ENCODE data around the gene ZNF524.
A peak's percentile ranks its signal among the peaks of the same experiment; 100 is the strongest.

Gene ZNF524

DNA sequence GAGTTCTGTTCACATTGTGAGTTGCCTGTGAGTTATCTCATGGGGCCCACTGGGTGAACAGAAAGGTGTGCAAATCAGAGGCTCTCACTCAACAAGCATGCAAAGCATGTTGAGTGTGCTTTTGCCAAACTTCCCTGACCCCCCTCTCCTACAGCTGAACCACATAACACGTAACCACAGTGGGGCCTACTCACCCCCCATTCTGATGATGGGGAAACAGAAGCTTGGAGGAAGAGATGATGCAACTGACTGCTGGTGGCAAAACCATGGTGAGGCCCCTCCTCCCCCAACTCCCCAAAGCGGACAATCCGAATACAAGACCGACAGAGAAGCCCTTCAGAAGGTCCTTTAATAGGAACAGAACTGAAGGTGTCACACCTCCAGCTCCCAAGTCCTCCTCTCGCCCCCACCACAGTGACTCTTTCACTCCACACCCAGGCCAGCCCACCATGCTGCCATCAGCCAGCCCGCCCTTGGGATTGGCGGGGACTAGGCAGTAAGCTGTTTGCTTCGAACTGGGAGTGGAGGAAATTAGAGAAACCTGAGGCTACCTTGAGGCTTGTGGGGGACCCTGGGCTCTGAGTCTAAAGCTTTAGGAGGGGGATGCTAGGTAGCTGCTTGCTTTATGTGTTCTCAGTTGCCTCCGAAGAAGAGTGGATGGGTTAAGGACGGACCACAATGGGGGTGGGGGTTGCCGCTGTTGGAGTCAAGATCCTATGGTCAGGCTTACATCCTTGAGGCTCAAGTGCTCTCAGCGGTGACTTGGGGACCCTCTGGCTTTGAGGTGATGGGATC, 20.5 kb downstream of the ZNF524 start:
- no peak for DNase-seq (ENCODE audit: low read depth, low spot score)

DNA sequence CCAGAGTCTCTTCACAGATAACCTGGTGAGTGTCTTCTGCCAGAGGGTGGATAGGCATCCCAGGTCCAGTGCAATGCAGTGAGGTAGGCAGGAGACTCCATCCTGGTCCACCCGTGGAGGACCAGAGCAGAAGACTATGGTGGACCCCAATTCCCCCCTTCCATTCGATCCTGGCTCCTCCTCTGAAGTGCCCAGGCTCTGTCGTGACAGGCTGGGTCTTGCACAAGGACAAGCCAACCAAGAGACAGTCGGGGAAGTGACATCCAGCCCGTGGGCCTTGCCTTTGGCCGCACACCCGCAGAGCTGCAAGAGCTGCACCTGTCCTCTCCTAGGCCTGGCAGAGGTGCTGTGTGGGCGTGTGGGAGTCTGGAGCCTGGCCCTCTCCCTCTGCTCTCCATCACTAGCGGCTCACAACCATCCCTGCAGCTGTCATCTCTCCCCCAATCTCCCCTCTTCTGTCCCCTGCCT, 21.2 kb downstream of the ZNF524 start:
- DNase-seq (ENCODE audit: low read depth, low spot score): no peak

DNA sequence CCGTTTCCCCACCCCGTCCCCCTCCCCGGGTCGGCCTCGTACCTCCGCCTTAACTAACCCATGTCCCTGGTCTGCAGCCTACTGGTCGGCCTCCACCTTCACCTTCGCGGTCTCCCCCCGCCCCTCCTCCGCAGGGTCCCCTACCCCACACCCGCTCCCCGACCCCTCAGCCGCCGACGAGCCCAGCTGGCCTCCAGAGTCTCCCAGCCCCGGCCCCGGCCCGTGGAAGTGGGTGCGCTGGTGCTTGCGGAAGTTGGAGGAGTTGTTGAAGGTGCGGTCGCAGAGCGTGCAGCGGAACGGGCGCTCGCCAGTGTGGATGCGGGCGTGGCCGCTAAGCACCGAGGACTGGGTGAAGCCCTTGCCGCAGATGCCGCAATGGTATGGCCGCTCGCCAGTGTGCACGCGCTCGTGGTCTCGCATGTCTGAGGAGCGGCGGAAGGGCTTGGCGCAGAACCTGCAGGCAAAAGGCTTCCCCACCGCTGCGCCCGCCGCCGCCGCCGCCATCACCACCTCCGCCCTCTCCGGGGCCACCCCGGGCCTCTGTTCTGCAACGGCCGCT, 21.7 kb downstream of the ZNF524 start:
- DNase-seq (ENCODE audit: low read depth, low spot score): no peak

DNA sequence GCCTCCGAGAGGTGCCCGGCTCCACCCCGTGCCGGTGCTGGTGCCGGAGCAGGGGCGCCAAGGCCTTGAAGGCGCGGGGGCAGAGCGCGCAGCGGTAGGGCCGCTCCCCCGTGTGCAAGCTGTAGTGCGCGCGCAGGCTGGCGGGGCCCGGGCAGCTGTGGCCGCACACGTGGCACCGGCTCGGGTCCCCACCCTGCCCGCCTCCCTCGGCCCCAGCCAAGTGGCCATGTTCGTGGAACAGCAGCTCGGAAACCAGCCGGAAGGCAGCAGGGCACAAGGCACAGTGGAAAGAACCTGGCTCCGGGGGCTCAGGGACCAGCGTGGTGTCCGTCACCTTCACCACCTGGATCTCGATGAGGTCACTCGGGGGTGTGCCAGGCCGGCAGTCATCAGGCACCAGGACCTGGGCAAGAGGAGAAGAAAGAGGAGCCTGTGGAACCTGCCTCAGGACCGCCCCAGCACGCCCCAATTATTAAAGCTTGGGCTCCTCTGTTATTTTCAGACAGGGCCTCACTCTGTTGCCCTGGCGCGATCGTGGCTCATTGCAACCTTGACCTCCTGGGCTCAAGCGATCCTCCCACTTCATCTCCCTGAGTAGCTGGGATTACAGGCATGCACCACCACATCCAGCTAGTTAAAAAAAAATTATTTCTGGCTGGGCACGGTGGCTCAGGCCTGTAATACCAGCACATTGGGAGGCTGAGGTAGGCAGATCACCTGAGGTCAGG, 22.3 kb downstream of the ZNF524 start:
- no peak for DNase-seq (ENCODE audit: low read depth, low spot score)

DNA sequence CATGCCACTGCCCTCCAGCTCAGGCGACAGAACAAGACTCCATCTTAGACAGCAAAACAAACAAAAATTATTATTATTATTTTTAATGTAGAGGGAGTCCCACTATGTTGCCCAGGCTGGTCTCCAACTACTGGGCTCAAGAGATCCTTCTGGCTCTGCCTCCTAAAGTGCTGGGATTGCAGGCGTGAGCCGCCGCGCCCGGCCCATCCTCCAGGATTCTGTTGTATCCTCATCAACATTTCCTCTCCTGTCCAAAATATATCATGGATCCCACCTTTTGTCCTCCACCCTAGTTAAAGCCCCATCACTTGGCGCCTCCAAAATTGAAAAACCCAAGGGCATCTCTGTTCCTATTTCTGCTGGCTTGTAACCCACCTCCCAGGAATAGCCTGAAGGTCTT, 23.0 kb downstream of the ZNF524 start:
- no peak for DNase-seq (ENCODE audit: low read depth, low spot score)

DNA sequence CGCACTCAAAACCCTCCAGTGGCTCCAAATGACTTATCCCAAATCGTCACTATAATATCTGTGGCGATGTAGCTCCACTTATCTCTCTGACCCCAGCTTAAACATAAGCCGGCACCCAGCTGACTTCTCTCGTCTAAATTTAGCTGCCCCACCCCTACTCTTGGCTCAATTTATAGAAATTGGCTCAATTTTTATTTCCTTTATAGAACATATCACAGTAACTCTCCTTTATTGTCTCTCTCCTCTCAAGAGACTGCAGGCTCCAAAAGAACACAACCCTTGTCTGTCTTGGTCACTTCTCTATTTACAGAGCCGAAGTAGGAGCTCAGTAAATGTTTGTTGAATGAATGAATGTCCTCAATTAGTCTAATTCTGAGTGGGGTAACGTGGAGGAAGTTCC, 23.5 kb downstream of the ZNF524 start:
- DNase-seq (ENCODE audit: low read depth, low spot score): no peak

DNA sequence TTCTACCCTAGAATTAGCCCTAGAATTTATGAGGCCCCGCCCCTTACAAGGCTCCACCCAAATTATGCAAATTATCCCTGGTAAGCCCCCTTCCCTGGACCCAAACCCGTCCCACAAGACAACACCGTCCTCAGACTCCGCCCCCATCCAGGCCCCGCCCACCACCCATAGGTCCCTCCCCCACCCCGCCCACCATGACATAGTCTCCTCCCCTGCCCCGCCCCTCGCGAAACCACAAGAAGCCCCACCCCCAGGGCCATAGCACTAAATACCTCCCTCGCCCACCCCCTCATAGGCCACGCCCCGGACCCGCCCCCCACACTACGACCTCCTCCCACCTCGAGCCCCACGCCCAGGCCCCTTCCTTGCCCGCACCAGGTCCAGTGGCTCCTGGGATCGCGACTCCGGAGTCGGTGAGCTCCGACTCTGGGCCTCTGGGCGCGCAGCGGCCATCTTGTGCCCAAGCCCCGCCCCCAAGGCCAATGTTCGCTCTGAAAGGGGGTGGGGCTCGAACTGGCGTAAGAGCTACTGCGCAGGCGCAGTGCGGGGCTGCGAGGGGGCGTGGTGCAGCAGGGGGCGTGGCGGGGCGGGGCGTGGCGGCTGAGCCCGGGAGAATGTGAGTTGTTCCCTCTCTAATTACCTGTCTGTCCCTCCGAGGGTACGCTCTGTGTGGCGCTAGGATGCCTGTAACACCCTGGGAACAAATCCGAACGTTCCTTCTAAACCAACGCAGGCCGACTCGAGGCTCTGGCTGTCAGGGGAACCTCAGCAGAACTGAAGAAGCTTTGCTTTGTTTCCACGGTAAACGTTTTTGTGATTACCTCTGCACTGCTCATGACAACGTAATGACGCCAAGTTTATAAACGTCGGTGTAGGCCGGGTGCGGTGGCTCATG, 24.3 kb downstream of the ZNF524 start, which contains the start of gene ZNF784:
ZNF784 (minus strand) TSS at position 458 of the 895 bp plus-strand sequence; CDS start at position 453, 5 bp downstream.
- DNase-seq (ENCODE audit: low read depth, low spot score): peak; percentile 68

DNA sequence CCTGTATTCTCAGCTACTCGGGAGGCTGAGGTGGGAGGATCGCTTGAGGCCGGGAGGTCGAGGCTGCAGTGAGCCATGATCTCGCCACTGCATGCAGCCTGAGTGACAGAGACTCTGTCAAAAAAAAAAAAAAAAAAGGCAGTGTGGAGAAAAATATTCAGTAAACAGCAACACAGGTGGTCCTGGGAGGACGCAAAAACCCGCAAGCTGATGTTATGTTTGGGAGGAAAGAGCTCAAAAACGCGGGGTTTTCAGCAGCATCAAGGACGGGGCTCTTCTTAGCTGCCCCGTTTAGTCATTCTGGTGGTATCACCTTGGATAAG, 24.9 kb downstream of the ZNF524 start:
- DNase-seq (ENCODE audit: low read depth, low spot score): no peak

DNA sequence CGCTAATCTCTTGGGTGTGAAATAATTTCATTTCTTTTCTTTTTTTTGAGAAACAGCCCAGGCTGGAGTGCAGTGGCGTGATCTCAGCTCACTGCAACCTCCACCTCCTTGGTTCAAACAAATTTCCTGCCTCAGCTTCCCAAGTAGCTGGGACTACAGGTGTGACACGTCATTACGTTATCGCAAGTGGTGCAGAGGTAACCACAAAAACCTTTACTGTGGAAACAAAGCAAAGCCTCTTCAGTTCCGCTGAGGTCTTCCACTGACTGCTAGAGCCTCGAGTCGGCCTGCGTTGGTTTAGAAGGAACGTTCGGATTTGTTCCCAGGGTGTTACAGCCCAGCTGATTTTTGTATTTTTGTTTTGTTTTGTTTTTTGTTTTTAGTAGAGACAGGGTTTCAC, 26.3 kb downstream of the ZNF524 start:
- no peak for DNase-seq (ENCODE audit: low read depth, low spot score)

DNA sequence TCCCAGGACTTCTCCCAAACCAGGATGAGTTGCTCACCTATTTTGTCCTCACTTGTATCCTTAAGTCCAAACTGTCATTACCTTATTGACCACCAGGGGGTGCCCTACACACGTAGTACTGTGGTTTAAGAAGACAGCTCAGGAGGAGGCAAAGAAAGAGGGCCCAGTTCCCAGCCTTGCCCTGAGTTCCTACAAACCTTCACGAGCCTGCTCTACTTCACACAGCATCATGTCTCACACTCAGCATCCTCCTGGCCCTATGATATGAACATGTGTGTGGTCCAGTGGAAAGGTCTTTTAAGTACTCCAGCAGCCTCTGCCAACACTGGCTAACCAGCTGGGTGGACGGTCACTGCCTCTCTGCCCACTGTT, 32.4 kb downstream of the ZNF524 start:
- peak; percentile 69 for DNase-seq (ENCODE audit: low read depth, low spot score)

DNA sequence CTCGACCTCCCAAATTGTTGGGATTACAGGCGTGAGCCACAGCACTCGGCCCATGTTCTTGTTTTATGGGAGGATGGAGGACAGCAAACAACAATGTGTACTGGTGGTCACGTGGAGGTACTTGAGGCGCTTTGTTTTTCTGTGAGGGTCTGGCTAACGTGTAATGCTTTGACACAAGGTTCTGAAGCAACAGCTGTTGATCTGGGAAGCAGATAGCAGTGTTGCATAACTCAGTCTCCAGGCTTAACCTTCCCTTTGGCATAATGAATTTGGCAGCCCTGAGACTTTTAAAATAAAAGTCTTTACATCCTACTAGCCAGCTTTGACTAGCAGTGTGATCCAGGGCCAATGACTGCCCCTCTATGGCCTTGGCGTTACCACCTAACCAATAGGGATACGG, 33.8 kb downstream of the ZNF524 start:
- DNase-seq (ENCODE audit: low read depth, low spot score): no peak

DNA sequence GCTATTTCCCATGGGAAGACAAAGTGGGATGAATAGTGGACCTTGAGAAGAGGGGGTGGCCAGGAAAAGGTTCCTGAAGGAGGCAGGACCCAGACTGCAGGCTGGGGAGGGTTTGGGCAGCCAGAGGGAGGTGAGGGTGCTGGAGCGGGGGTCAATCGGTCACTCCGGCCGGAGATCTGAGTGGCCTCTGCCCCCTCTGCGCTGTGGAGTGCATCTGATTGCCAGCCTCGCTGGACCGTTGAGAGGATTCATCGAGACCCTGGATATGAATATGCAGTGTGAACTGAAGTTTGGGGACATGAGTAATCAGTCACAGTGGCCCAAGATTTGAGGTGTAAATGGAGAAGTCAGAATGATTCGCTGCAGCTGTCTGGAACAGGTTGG, 35.2 kb downstream of the ZNF524 start:
- DNase-seq (ENCODE audit: low read depth, low spot score): no peak

DNA sequence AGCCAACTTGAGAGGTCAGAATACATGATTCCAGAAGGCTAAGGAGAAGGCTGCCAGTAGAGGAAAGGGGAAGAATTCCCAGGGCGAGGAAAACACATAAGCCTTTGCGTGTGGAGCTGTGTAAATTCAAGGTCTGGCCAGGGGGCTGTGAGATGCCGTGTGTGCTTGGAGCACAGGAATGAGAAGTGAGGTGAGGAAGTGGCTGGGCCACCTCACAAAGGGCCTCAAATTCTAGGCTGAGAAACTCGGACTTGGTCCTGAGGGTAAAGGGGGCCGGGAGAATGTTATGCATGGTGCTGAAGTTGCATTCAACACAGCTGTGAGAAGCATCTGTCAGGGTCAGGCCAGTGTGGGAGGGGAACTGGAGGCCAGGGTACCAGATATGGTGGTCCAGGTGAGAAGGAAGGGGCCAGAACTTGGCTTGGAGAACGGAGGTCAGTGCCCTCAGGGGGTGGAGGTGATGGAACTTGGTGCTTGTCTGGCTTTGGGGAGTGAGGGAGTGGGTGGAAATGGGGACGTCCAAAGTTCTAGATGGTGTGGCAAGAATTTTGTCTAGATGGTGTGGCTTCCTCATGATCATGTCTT, 35.9 kb downstream of the ZNF524 start:
- no peak for DNase-seq (ENCODE audit: low read depth, low spot score)

DNA sequence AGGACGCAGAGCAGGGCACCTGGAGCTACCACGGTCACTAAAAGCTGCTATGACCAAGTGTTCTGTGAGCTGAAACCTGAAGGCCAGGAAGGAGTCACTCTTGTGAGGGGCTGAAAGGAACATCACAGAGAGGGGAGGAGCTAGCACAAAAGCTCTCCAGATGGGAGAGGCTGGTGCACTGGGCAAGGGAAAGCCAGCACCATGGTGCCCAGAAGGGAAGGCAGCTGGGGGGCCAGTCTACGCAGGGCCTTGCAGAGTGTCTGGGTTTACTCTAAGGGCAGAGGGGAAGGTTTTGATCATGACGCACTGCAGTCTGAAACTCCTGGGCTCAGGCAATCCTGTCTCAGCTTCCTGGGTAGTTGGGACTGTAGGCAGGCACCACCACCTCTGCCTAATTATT, 36.6 kb downstream of the ZNF524 start:
- no peak for DNase-seq (ENCODE audit: low read depth, low spot score)

DNA sequence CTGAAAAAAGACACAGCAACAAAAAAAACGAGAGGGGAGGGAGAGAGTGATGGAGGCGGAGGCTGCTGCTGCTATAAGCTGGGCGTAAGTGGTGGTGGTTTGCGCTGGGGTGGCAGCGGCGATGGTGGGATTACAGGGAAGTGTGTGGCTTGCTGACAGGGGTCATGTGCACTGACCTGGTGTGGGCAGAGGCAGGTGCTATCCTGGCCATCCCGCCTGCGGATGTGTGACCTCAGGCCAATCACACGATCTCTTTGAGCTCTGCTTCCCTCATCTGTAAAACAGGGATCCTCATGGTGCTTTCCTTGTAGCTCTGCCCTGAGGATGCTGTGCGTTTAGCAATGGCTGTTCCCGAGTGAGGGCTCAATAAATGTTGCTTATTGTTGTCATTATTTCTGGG, 37.4 kb downstream of the ZNF524 start:
- no peak for DNase-seq (ENCODE audit: low read depth, low spot score)

DNA sequence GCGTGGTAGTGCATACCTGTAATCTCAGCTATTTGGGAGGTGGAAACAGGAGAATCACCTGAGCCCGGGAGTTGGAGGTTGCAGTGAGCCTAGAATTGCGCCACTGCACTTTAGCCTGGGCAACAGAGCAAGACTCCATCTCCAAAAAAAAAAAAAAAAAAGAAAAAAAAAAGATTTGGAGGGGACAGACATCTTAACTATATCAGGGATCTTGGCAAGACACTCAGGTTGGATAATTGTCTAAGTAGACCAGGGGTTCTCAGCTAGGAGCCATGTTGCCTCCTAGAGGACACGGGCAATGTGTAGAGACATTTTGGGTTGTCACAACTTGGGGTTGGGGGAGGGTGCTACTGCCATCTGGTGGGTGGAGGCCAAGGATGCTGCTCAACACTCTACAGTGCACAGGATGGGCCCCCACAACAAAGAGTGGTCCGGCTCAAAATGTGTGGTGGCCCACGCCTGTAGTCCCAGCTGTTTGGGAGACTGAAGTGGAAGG, 38.8 kb downstream of the ZNF524 start:
- DNase-seq (ENCODE audit: low read depth, low spot score): no peak

DNA sequence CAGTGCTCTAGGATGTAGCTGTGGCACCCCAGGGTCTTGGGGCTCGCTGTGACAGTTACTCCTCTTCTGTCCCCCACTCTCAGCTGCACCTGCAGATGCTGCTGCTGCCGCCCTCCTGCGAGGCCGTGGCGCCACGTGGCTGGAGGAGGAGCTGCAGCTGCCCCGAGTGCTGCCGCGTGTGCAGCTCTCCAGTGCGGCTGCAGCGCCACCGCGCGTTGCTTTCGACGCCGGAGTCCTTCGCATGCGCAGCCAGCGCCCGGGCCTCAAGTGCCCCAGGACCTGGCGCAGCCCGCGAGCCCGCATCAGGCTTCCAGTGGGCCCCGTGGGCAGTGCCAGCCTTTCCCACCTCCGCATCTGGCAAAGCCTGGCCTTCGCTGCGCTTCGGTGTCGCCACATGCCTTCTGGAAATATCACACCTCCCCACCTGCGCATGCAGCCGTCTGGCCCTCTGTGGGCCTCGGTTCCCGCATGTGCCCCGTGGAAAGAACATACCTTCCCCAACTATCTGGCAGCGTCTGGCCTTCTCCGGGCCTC, 40.0 kb downstream of the ZNF524 start:
- no peak for DNase-seq (ENCODE audit: low read depth, low spot score)

DNA sequence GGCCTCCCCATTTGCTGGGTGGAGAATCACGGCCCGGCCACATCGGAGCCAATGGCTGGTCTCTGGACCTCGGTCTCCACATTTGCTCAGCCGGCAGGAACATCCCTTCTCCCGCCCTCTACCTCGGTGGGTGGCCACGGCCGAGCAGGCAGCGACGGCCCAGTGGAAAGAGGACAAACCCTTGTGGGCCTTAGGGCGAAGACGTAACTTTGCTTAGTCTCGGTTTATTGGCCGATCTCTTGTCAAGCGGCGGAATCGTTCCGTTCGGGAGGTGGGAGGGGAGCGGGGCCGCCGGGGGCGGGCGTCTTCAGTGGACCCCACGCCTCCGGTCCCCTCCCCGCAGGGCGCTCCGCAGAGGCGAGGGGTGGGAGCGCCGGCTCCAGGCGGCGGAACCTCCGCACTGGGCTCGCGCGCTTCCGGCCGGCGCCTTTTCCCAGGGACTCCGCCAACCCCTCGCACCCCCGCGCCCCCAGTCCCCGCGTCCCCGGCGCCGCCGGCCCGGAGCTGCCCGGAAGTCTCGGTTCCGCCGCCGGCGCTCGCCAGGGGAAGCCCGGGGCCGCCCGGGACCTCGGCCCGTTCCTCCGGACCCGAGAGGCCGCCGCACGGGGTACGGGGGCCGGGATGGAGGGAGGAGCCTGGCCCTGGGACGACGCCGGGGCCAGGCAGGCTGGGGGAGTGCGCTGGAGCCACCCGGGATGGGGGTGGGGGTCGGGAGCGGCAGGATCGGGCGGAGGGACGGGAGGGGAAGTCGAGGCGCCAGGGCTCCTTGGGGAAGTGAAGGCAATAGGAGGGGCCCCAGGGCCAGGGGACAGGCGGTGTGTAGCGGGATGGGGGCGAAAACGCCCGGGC, 40.7 kb downstream of the ZNF524 start, which contains the start of gene ZNF580:
ZNF580 (plus strand) TSS at position 426 of the 849 bp plus-strand sequence. CDS start 1,507 bp downstream, outside the sequence.
- DNase-seq (ENCODE audit: low read depth, low spot score): peak; percentile 68

DNA sequence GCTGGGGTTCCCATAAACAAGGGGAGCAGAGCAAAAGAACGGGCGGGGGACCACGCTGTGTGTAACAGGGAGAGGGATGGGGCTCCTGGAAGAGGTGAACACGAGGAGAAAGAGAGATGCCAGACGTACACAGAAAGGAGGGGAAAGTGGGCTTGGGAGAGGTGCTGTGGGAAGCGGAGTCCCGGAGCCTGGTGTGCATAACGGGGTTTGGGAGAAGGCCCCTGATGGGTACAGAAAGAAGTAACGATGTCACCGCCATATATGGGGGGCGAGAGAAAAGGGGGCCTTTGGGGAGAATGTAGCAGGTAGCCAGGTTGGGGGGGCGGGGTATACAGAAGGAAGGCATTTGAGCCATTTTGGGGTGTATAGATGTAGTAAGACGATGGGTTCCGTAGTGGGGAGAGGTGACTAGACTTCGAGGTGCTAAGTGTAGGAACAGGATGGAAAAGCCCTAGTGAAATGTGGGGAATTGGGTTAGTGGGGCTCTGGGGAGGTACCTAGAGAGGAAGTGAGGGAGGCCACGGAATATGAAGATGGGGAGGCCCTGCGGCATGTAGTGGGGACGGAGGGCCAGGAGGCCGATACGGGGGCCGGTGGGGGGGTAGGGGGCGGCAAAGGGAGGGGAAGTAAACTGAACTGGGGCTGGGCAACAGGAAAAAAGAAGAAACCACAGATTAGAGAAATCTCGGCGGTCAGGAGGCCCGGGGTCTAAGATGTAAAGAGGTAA, 41.5 kb downstream of the ZNF524 start:
- no peak for DNase-seq (ENCODE audit: low read depth, low spot score)
